GM12892 (cell line): Measurements from ENCODE around the gene MKX.

ENCODE experiments used
- DNase-seq: peaks from one replicate; pipeline ENCODE4 v3.0.0; 2011; ENCODE audit not compliant: insufficient read length
- FAIRE-seq: peaks from 2 replicates; lab custom pipeline; 2011; peaks lifted over from hg19 to GRCh38; lab: Jason Lieb, UNC
- POLR2A ChIP-seq: IDR thresholded peaks from 2 replicates; pipeline ENCODE4 v1.6.1; 2011; ENCODE audit warnings: low read depth, low read length, control low read depth
- POLR2AphosphoS5 ChIP-seq: IDR thresholded peaks from 2 replicates; pipeline ENCODE4 v1.6.1; 2011; ENCODE audit warnings: low read depth, low read length, control low read depth
- TAF1 ChIP-seq: IDR thresholded peaks from 2 replicates; pipeline ENCODE4 v1.6.1; 2011; ENCODE audit warnings: low read depth, mild to moderate bottlenecking, control low read depth, low read length, borderline replicate concordance

The MKX gene

DNA sequence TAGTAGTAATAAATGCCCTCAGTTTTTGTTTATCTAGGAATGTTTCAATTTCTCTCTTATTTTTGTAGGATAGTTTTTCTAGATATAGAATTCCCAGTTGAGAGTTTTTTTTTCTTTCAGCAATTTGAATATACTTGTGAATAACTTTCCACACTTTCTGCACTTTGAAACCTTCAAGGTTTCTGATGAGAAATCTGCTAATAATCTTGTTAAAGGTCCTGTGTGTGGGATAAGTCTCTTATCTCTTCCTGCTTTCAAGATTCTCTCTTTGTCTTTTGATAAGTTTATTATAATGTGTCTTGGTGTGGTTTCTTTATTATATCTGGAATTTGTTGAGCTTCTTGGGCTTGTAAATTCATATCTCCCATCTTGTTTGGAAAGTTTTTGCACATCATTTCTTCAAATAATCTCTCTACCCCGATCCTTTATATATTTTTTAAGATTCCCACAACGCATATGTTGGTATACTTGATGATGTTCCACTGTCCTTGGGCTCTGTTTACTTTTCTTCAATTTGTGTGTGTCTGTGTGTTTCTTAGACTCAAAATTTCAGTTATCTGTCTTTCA is 103.5 kb downstream of the MKX start:
- no peak for FAIRE-seq
- no peak for TF ChIP-seq POLR2A
- no peak for TF ChIP-seq POLR2AphosphoS5
- no peak for TF ChIP-seq TAF1

GRCh38 chr10:27638071-27638750 is 107.4 kb downstream of the MKX start:
- DNase-seq: no peak

More for the DNA sequence above, 103.5 kb downstream of the MKX start:
- no peak for DNase-seq

DNA sequence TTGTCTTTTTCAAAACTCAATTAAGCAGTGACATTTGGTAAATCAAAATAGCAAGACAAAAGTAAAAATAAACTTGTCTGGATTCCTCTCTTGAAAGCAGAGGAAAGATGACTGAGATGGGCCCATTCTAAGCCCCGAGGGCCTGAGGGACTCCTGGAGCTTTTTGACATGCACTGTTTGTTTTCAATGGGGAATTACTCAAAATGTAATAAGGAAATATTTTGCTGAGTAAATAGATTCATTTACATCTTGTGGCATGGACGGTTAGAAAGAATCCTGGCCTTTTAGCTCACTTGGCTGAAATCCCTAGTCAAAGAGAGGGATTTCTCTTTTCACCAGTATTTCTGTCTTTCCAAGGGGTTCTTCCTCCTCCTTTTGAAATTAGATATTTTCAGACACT is 108.0 kb downstream of the MKX start:
- no peak for FAIRE-seq
- TF ChIP-seq POLR2AphosphoS5: no peak
- no peak for TF ChIP-seq POLR2A
- no peak for TF ChIP-seq TAF1
- no peak for DNase-seq

More at GRCh38 chr10:27638071-27638750, 107.4 kb downstream of the MKX start:
- FAIRE-seq: no peak
- TF ChIP-seq TAF1: no peak
- TF ChIP-seq POLR2A: no peak
- no peak for TF ChIP-seq POLR2AphosphoS5

DNA sequence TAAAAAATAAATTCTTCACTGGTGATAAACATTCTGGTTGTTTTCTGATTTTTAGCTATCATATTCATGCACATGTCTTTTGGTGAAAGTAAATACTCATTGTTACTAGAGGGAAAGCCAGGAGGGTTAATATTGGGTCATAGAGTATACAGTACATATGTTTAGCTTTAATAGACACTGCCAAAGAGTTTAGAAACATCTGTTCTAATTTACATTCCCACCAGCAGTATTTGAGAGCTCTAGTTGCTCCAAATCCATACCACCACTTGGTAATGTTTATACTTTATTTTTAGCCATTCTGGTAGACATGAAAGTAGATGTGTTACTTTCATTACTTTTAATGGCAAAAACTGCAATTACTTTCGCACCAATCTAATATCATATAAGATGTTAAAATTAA is 108.8 kb downstream of the MKX start:
- no peak for FAIRE-seq
- TF ChIP-seq POLR2A (no peak), TAF1 (no peak), POLR2AphosphoS5 (no peak)
- DNase-seq: no peak

DNA sequence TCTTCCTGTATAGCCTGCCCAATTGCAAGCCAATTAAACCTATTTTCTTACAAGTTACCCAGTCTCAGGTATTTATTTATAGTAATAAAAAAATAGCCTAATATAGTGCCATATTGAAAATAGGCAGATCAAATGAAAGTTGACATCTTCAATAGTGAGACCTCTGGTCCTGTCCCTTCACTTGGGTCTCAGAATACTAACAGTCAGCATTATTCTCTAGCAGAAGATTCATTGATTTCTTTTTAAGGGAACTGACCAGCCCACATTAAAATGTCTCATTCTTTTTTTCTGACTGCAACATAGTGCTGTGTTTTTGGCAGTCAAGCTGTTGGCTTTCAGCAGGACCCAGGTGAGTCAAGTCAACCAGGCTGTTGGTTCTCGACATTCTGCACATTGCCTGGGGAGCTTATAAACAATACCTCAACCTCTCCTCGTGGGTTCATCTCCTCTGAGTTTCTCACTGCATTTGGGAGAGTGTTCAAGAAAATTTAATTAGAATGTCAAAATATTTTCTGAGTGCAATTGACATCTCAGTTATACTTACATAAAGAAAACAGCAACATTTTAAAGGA is 109.8 kb downstream of the MKX start:
- no peak for TF ChIP-seq POLR2AphosphoS5
- no peak for TF ChIP-seq POLR2A
- no peak for TF ChIP-seq TAF1
- FAIRE-seq: no peak
- DNase-seq: no peak

GRCh38 chr10:27635290-27635689 is 110.3 kb downstream of the MKX start:
- DNase-seq (no peak), FAIRE-seq (no peak)
- no peak for TF ChIP-seq POLR2AphosphoS5
- TF ChIP-seq POLR2A: no peak
- no peak for TF ChIP-seq TAF1

- FAIRE-seq: no peak
- no peak for DNase-seq
- TF ChIP-seq POLR2AphosphoS5 (no peak), POLR2A (no peak), TAF1 (no peak)
Observed at GRCh38 chr10:27628621-27629020, 117.0 kb downstream of the MKX start.

DNA sequence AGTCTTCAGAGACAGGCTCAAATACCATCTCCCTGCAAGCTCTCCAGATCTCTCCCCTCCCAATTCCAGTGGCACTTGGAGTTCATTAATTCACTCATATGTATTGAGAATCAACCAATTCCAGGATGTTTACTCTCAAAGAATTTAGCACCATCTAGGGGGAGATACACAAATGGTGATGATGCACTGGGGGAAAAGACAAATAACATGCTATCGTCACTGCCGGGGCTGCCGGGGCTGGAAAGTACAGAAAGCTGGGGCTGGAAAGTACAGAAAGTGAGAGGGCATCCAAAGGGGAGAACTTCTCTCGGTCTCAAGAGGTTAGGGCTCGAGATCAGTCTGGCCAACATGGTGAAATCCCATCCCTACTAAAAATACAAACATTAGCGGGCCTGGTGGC is 118.7 kb downstream of the MKX start:
- DNase-seq (no peak), FAIRE-seq (no peak)
- TF ChIP-seq TAF1: no peak
- TF ChIP-seq POLR2AphosphoS5: no peak
- TF ChIP-seq POLR2A: no peak

DNA sequence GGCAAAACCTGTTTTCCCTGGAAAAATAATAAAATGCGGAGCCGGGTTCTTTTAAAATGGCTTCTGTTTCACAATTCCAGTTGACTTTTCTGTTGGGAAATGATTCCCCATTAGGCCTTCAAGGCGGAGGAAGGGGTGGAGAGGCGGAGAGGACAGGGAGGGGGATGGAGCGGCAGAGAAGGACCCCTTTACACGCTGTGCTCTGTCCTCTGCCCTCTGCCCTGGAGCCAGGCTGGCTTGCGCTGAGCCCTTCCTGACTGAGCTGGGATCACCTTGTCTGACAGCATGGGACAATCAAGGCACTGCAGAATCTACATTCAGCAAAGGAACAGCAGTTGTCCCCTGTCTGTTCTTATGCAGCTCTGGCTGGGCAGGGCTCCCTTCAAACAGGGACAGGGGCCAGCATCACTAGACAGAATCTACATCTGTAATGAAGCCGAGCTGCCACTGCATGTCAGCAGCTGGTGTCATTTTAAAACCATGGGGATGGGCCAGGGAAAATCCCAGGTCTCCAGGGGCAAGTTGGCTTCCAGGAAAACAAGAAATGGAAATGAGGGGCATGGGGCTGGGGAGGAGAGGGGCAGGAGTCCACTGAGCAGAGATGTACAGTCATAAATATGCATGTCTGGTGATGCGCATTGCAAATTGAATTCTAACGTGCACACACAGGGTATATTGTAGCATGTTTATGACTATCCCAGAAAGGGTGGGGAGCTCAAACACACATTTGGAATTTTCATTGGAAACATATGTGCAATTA is 120.0 kb downstream of the MKX start:
- DNase-seq: no peak
- no peak for FAIRE-seq
- TF ChIP-seq POLR2AphosphoS5 (no peak), TAF1 (no peak), POLR2A (no peak)

GRCh38 chr10:27624941-27625340 is 120.7 kb downstream of the MKX start:
- TF ChIP-seq POLR2A (no peak), POLR2AphosphoS5 (no peak), TAF1 (no peak)
- no peak for FAIRE-seq
- DNase-seq: no peak
